K562 (cell line): ENCODE measurements around the gene IFITM2. TPM values are rescaled to one million over a fixed set of nuclear protein-coding genes. Genes with fewer than 3 reads are reported as not detected.
"Not testable (repeated sequence)": the region's sequence is repeated elsewhere in the genome, so short reads cannot be mapped to it uniquely, and the experiment has no call there.

Experiments
- CHD4 ChIP-seq: fragments of 200-600 bp; sonication (generic); IDR thresholded peaks from 3 replicates; pipeline ENCODE4 v1.6.1; 2012; ENCODE audit warnings: low read depth, mild to moderate bottlenecking, mixed read lengths, low read length, inconsistent platforms; ENCODE audit not compliant: insufficient read depth, insufficient replicate concordance, poor library complexity, severe bottlenecking
- JUND ChIP-seq, 2 experiments: IDR thresholded peaks; 2 replicates in 1 of 2; 3 replicates in 1 of 2; pipeline ENCODE4 v1.6.1; 2011; ENCODE audit warnings: borderline replicate concordance in 2 of 2, low read depth in 2 of 2, low read length in 2 of 2, improper control_type of control experiment in 1 of 2, missing biosample characterization in 1 of 2, missing genetic modification characterization in 1 of 2, missing genetic modification reagents in 1 of 2
- MLLT1 ChIP-seq, 2 experiments: fragments of 450-650 bp; IDR thresholded peaks; 2 replicates each; pipeline ENCODE4 v1.6.1; 2016
- YY1 ChIP-seq, 3 experiments: IDR thresholded peaks; 2 replicates each; pipeline ENCODE4 v1.6.1; 2011; ENCODE audit warnings: low read length in 2 of 3, mild to moderate bottlenecking in 2 of 3, moderate library complexity in 2 of 3, borderline replicate concordance in 1 of 3, control low read depth in 1 of 3, low read depth in 1 of 3; ENCODE audit not compliant: insufficient read depth in 3 of 3, insufficient replicate concordance in 2 of 3, control insufficient read depth in 1 of 3, insufficient read length in 1 of 3; ENCODE audit errors: extremely low read depth in 1 of 3
- polyA plus RNA-seq, 8 experiments: library from polyadenylated mRNA; depleted of rRNA in 4 of 8; stranded (reverse) in 5 of 8; unstranded in 3 of 8; fragments of >200 nt; fragmentation: Nextera tagmentation in 2 of 8; fragmentation: Illumina TruSeq in 1 of 8; extraction: Ambion mirVana in 2 of 8; extraction: Trizol in 1 of 8; gene quantifications; 2 replicates each; pipeline versions ENCODE4 v1.2.1 to v1.2.3, GENCODE V29; 2011 to 2014; ENCODE audit warnings: inconsistent platforms in 1 of 8, missing spikeins in 1 of 8
- total RNA-seq, 7 experiments: library from RNA; depleted of rRNA in 6 of 7; stranded (reverse); fragments of >200 nt in 6 of 7; fragmentation: Illumina TruSeq in 2 of 7; extraction: Trizol in 2 of 7; gene quantifications; 2 replicates each; pipeline versions ENCODE4 v1.2.1 to v1.2.3, GENCODE V29; 2011 to 2021; ENCODE audit warnings: low replicate concordance in 1 of 7
- TF ChIP-seq, protein P1 (sequence below): fragments of 450-650 bp; IDR thresholded peaks from 2 replicates; pipeline ENCODE4 v1.6.1; 2016; ENCODE audit warnings: mild to moderate bottlenecking, moderate library complexity
- TF ChIP-seq, protein P2 (sequence below): fragments of 450-650 bp; IDR thresholded peaks from 2 replicates; pipeline ENCODE4 v1.6.1; 2017; ENCODE audit warnings: antibody characterized with exemption
- TF ChIP-seq, protein P3 (sequence below): fragments of 450-650 bp; formaldehyde crosslinking; IDR thresholded peaks from 2 replicates; pipeline ENCODE4 v1.4.0; 2022; ENCODE audit warnings: mild to moderate bottlenecking, moderate library complexity

Gene IFITM2
- total and polyA plus RNA-seq, 9 of the 15 experiments (the other 6 are each of a cell fraction or from before 2014, with no cell fraction given) = 52.8 to 4,872 (median 356) TPM

GRCh38 chr11:349270-349954 lies 41.8 kb downstream of the IFITM2 start (continued):
- TF ChIP-seq, protein P1, sequence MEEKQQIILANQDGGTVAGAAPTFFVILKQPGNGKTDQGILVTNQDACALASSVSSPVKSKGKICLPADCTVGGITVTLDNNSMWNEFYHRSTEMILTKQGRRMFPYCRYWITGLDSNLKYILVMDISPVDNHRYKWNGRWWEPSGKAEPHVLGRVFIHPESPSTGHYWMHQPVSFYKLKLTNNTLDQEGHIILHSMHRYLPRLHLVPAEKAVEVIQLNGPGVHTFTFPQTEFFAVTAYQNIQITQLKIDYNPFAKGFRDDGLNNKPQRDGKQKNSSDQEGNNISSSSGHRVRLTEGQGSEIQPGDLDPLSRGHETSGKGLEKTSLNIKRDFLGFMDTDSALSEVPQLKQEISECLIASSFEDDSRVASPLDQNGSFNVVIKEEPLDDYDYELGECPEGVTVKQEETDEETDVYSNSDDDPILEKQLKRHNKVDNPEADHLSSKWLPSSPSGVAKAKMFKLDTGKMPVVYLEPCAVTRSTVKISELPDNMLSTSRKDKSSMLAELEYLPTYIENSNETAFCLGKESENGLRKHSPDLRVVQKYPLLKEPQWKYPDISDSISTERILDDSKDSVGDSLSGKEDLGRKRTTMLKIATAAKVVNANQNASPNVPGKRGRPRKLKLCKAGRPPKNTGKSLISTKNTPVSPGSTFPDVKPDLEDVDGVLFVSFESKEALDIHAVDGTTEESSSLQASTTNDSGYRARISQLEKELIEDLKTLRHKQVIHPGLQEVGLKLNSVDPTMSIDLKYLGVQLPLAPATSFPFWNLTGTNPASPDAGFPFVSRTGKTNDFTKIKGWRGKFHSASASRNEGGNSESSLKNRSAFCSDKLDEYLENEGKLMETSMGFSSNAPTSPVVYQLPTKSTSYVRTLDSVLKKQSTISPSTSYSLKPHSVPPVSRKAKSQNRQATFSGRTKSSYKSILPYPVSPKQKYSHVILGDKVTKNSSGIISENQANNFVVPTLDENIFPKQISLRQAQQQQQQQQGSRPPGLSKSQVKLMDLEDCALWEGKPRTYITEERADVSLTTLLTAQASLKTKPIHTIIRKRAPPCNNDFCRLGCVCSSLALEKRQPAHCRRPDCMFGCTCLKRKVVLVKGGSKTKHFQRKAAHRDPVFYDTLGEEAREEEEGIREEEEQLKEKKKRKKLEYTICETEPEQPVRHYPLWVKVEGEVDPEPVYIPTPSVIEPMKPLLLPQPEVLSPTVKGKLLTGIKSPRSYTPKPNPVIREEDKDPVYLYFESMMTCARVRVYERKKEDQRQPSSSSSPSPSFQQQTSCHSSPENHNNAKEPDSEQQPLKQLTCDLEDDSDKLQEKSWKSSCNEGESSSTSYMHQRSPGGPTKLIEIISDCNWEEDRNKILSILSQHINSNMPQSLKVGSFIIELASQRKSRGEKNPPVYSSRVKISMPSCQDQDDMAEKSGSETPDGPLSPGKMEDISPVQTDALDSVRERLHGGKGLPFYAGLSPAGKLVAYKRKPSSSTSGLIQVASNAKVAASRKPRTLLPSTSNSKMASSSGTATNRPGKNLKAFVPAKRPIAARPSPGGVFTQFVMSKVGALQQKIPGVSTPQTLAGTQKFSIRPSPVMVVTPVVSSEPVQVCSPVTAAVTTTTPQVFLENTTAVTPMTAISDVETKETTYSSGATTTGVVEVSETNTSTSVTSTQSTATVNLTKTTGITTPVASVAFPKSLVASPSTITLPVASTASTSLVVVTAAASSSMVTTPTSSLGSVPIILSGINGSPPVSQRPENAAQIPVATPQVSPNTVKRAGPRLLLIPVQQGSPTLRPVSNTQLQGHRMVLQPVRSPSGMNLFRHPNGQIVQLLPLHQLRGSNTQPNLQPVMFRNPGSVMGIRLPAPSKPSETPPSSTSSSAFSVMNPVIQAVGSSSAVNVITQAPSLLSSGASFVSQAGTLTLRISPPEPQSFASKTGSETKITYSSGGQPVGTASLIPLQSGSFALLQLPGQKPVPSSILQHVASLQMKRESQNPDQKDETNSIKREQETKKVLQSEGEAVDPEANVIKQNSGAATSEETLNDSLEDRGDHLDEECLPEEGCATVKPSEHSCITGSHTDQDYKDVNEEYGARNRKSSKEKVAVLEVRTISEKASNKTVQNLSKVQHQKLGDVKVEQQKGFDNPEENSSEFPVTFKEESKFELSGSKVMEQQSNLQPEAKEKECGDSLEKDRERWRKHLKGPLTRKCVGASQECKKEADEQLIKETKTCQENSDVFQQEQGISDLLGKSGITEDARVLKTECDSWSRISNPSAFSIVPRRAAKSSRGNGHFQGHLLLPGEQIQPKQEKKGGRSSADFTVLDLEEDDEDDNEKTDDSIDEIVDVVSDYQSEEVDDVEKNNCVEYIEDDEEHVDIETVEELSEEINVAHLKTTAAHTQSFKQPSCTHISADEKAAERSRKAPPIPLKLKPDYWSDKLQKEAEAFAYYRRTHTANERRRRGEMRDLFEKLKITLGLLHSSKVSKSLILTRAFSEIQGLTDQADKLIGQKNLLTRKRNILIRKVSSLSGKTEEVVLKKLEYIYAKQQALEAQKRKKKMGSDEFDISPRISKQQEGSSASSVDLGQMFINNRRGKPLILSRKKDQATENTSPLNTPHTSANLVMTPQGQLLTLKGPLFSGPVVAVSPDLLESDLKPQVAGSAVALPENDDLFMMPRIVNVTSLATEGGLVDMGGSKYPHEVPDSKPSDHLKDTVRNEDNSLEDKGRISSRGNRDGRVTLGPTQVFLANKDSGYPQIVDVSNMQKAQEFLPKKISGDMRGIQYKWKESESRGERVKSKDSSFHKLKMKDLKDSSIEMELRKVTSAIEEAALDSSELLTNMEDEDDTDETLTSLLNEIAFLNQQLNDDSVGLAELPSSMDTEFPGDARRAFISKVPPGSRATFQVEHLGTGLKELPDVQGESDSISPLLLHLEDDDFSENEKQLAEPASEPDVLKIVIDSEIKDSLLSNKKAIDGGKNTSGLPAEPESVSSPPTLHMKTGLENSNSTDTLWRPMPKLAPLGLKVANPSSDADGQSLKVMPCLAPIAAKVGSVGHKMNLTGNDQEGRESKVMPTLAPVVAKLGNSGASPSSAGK = peak; percentile 66
- TF ChIP-seq CHD4 = peak; percentile 62
- TF ChIP-seq, protein P2, sequence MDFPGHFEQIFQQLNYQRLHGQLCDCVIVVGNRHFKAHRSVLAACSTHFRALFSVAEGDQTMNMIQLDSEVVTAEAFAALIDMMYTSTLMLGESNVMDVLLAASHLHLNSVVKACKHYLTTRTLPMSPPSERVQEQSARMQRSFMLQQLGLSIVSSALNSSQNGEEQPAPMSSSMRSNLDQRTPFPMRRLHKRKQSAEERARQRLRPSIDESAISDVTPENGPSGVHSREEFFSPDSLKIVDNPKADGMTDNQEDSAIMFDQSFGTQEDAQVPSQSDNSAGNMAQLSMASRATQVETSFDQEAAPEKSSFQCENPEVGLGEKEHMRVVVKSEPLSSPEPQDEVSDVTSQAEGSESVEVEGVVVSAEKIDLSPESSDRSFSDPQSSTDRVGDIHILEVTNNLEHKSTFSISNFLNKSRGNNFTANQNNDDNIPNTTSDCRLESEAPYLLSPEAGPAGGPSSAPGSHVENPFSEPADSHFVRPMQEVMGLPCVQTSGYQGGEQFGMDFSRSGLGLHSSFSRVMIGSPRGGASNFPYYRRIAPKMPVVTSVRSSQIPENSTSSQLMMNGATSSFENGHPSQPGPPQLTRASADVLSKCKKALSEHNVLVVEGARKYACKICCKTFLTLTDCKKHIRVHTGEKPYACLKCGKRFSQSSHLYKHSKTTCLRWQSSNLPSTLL = peak; percentile 88
- TF ChIP-seq, protein P3, sequence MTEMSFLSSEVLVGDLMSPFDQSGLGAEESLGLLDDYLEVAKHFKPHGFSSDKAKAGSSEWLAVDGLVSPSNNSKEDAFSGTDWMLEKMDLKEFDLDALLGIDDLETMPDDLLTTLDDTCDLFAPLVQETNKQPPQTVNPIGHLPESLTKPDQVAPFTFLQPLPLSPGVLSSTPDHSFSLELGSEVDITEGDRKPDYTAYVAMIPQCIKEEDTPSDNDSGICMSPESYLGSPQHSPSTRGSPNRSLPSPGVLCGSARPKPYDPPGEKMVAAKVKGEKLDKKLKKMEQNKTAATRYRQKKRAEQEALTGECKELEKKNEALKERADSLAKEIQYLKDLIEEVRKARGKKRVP (CRISPR knock-in tag) = peak; percentile 26; the same call in 1 of the 2 replicates
- TF ChIP-seq YY1 (IDR thresholded peaks at IDR 0.05; ENCODE audit: borderline replicate concordance in 1 of 3, control insufficient read depth in 1 of 3, extremely low read depth in 1 of 3, insufficient read depth in 3 of 3, insufficient read length in 1 of 3, insufficient replicate concordance in 2 of 3, low read depth in 1 of 3, low read length in 2 of 3) = peak in 1 of 3 experiments; percentile 68
- peak in 1 of 2 experiments; percentile 43; a peak in 1 of 4 replicates for TF ChIP-seq MLLT1 (IDR thresholded peaks at IDR 0.05)
- not testable (repeated sequence) for TF ChIP-seq JUND (IDR thresholded peaks at IDR 0.05; ENCODE audit: borderline replicate concordance, low read depth, low read length)
- peak; percentile 55; the same call in 1 of the 3 replicates for TF ChIP-seq JUND (tag; IDR thresholded peaks at IDR 0.05; ENCODE audit: borderline replicate concordance, low read depth, low read length)
